KBM-7 (cell line): ENCODE results near the gene ARL4A.
A peak's percentile ranks its signal among the peaks of the same experiment; 100 is the strongest.
"Not testable (repeated sequence)": the region's sequence is repeated elsewhere in the genome, so short reads cannot be mapped to it uniquely, and the experiment has no call there.

Experiments used
- DNase-seq: peaks from one replicate; pipeline ENCODE4 v3.0.0-alpha.2; 2015
- in situ Hi-C: fragments of 300-500 bp; cut with MboI; formaldehyde crosslinking; loops from 2 replicates; pipeline ENCODE4 v1.14.3; 2020; ENCODE audit warnings: low sequenced_read_pairs, low pct_unique_long_range_greater_than_20kb, mixed read lengths

ARL4A gene

GRCh38 chr7:12655161-12655560 lies 32.3 kb upstream of the ARL4A start:
- in situ Hi-C loops, result no loop called here
- no peak for DNase-seq

GRCh38 chr7:12660423-12660822 lies 27.0 kb upstream of the ARL4A start:
- DNase-seq, in situ Hi-C loops: not testable (repeated sequence)

- not testable (repeated sequence) for DNase-seq
Observed at GRCh38 chr7:12660986-12661385, 26.4 kb upstream of the ARL4A start.

GRCh38 chr7:12661581-12661980 lies 25.9 kb upstream of the ARL4A start:
- in situ Hi-C loops, result no loop called here

More at GRCh38 chr7:12660986-12661385, 26.4 kb upstream of the ARL4A start:
- in situ Hi-C loops, result not testable (repeated sequence)

GRCh38 chr7:12670000-12670729 lies 17.3 kb upstream of the ARL4A start:
- no peak for DNase-seq
- in situ Hi-C loops, result no loop called here

More at GRCh38 chr7:12661581-12661980, 25.9 kb upstream of the ARL4A start:
- DNase-seq, result no peak

- in situ Hi-C loops, result no loop called here
Observed at GRCh38 chr7:12670743-12671520, 16.5 kb upstream of the ARL4A start.

GRCh38 chr7:12673436-12673835 lies 14.0 kb upstream of the ARL4A start:
- in situ Hi-C loops, DNase-seq: not testable (repeated sequence)

More at GRCh38 chr7:12670743-12671520, 16.5 kb upstream of the ARL4A start:
- peak; percentile 62 for DNase-seq

GRCh38 chr7:12674053-12674452 lies 13.4 kb upstream of the ARL4A start:
- DNase-seq, result no peak
- in situ Hi-C loops, result no loop called here

GRCh38 chr7:12674861-12675260 lies 12.6 kb upstream of the ARL4A start:
- peak; percentile 62 for DNase-seq
- in situ Hi-C loops, result loop anchor here (25.0 kb wide), 1 partner anchor 437 kb away; no protein-coding TSS in a partner anchor

GRCh38 chr7:12683678-12684585 lies 3.5 kb upstream of the ARL4A start:
- in situ Hi-C loops, result loop anchor here (25.0 kb wide), 1 partner anchor 428 kb away; no protein-coding TSS in a partner anchor
- DNase-seq, result no peak

GRCh38 chr7:12684733-12685132 lies 2.7 kb upstream of the ARL4A start:
- in situ Hi-C loops, result loop anchor here (25.0 kb wide), 1 partner anchor 428 kb away; no protein-coding TSS in a partner anchor
- DNase-seq, result no peak

- in situ Hi-C loops, result loop anchor here (25.0 kb wide), 1 partner anchor 427 kb away; no protein-coding TSS in a partner anchor
- no peak for DNase-seq
Observed at GRCh38 chr7:12685550-12685949, 1.9 kb upstream of the ARL4A start.

GRCh38 chr7:12686234-12686890 lies 1.1 kb upstream of the ARL4A start:
- DNase-seq, result peak; percentile 97
- in situ Hi-C loops, result loop anchor here (25.0 kb wide), 1 partner anchor 426 kb away; no protein-coding TSS in a partner anchor

GRCh38 chr7:12687718-12688171 lies 312 bp downstream of the ARL4A start:
- in situ Hi-C loops, result loop anchor here (25.0 kb wide), 1 partner anchor 425 kb away; no protein-coding TSS in a partner anchor
- no peak for DNase-seq

GRCh38 chr7:12688485-12689170 lies 1.2 kb downstream of the ARL4A start:
- in situ Hi-C loops, result loop anchor here (25.0 kb wide), 1 partner anchor 424 kb away; no protein-coding TSS in a partner anchor
- DNase-seq, result not testable (repeated sequence)

- in situ Hi-C loops, result loop anchor here (25.0 kb wide), 1 partner anchor 423 kb away; no protein-coding TSS in a partner anchor
- DNase-seq, result no peak
Observed at GRCh38 chr7:12689451-12689850, 2.0 kb downstream of the ARL4A start.

- in situ Hi-C loops, result loop anchor here (25.0 kb wide), 1 partner anchor 422 kb away; no protein-coding TSS in a partner anchor
- DNase-seq, result no peak
Observed at GRCh38 chr7:12690041-12690878, 2.8 kb downstream of the ARL4A start.
